HG02840 (cell line): ENCODE measurements around the gene ANXA5.
"Not testable (repeated sequence)": the region's sequence is repeated elsewhere in the genome, so short reads cannot be mapped to it uniquely, and the experiment has no call there.

Experiments
- ATAC-seq: cut with Tn5 transposase; IDR thresholded peaks from one replicate; pipeline ENCODE4 v1.9.1; 2021; ENCODE audit warnings: mild to moderate bottlenecking, moderate library complexity, moderate number of reproducible peaks; ENCODE audit not compliant: unreplicated experiment, low FRiP score

ANXA5 gene

DNA sequence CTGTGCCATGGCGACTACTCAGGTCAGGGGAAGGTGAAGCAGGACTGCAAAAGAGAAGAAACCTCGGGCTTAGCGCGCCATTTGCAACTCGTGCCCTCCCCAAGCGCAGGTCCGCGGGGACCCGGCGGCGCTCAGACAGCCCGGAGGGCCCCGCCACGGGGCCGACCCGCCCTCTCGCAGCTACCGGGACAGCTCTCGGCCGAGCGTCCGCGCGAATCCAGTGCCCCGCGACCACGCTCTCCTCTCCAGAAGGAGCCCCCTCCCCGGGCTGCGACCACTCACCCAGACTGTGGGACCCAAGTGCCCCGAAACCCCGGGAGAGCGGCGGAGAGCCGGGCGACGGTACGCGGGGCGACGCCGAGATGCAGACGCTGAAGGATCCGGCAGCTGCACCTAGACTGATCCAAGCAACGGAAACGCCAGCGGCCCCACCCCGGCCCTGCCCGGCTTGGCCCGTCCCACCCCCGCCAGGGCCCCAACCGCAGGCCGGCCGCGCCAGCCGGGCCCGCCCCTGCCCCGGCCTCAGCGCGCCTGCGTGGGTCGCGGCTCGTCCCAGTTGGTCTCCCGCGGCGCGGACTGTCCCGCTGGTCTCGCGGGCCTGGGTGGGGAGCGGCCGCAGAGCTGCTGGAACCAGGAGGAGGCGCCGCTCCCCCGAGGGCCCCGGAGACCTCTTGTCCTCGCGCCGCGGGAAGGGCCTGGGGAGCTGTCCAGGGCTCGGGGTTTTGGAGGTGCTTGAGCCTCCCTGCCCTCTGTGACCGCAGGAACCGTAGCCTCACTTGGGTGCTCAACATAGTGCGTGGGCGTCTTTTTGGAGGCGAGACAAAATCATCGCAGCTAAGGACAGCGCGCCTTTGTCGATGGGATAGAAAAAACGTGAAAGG, at the start of gene ANXA5:
TSS of gene ANXA5 (minus strand) at position 400 of the 881 bp plus-strand sequence. CDS start at position 9, 391 bp downstream.
- ATAC-seq: peak; percentile 93

DNA sequence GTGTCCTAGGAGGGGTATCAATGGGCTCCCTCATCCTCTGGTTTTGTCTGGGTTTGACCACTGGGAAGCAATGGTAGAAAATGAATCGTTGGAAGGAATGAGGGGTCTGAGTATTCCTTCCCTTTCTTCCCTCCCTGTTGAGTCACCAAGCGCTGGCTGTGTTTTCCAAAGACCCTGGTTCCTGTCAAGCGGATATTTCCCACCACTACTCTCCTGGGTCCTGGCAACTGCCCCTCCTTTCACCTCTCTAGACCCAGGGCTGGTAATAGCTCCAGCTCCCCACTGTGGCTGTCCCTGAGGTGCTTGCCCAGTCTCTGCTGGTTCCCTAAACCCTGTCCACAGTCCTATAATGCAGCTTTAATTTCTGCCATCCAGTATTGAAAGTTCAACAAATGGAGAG, 46.0 kb upstream of the ANXA5 start:
- ATAC-seq: no peak

DNA sequence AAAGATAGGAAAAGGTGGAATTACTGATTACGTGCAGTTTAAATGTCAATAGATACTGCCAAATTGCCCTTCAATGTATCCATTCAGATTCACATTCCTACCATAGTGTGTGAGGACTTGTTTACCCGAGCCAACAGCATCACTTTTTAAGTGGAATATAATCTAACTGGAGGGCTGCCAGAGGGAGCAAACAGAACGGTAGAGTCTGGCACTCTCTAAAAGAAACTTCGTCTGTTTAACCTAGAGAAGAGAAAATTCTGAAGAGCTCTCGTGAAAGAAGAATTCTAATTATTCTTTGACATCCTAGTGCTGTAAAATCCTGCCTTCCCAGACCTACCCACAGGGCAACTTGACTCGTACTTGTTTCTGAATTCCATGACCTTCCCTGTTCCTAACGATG, 45.0 kb upstream of the ANXA5 start:
- no peak for ATAC-seq

DNA sequence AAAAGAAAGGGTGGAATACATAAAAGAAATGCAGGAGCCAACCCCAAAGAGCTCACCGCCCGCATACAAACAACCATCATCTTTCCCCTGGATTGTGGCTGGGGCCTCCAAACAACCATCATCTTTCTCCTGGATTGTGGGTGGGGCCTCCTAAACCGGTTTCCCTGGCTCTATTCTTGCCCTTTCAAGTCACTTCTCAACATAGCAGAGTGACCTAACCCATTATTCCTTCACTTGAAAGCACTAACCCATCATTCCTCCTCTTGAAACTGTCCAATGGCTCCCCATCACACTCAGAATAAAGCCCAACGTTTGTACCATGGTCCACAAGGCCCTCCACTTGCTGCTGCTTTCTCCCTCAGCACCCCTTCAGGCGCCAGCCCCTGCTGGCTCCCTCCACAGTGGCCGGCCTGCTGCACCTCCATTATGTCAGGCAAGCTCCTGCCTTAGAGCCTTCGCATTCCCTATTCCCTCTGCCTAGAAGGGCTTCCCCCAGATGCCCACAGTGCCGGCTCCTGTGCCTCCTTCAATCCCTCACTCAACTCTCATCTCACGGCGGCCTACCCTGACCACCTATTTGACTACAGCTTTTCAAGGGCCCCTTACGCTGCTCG, 44.1 kb upstream of the ANXA5 start:
- ATAC-seq: no peak

DNA sequence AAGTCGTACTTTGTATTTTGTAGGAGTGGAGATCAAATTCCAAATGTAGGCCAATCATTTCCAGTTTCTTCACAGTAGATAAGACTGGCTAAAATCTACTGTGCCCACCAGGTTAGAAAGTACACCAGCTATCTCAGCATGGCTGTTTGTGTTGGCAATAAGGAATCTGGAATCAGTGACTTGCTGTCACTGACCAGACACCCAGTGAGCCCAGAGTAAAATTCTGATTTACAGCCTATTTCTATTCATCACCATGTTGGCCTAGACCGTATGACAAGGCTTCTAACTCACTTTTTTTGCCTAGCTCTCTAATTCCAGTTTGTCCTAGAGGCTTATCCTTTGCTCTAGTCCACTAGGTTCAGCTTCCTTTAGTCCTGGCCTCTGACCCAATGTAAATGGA, 42.8 kb upstream of the ANXA5 start:
- ATAC-seq: no peak

DNA sequence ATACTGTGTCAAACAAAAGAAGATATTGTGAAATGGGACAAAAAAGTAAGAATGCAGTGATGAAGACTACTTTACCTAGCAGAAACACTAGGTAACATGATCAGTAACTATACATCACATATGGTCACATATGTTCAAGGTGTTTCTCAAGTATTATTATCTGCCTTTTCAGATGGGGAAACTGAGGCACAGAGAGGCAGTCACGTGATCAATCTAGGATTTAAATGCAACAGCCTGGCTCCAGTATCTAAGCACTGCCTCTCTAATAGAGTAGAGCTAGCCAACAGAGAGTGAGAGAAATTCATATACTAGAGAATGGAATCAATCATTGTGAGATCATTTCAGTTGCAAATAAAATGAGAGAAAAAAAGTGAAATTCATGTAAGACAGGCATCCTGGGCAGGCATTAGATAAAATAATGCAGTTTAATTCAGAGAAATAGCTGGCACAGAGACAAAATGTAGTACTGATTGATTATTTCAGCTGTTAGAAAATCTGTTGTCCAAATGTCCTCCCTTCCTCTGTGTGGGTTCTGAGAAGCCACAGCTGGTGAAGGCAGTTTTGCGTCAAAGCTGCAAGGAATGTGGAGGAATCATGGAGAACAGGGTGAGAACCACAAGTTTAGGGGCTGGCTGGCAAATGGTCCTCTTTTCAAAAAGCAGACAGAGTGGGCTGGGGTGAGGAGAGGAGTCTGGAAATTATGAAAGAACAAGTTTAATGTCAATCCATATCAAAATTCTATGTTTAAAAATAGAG, 42.2 kb upstream of the ANXA5 start:
- no peak for ATAC-seq

DNA sequence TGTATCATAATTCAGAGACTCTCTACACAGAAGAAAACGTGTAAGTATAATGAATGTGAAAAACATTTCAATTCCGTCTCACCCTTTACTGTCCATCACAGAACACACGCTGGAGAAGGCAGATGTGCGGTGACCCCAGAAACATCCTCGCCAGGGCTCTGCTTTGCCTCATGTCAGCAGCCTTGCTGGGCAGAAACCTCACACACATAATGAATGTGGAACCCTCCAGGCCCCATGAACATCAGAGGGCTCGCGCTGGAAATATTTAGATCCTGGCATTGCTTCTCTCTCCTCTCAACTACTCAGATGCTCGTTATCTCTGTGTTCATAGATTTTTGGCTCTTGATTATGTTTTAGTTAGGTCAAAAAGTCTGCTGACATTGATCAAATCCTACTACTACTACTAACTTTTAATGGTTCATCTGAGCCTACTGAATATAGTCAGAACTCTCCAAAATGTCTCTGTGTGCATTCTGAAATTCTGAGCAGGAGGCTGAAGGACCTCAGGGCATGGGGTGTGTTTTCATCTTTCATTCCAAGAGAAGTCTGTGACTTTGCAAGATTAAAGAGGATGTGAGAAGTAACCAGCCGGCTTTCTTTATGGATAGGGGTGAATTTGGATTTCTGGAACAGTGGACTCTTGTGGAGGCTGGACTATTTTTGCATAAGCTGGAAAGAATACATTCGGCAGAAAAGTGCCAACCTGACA, 41.2 kb upstream of the ANXA5 start:
- no peak for ATAC-seq

DNA sequence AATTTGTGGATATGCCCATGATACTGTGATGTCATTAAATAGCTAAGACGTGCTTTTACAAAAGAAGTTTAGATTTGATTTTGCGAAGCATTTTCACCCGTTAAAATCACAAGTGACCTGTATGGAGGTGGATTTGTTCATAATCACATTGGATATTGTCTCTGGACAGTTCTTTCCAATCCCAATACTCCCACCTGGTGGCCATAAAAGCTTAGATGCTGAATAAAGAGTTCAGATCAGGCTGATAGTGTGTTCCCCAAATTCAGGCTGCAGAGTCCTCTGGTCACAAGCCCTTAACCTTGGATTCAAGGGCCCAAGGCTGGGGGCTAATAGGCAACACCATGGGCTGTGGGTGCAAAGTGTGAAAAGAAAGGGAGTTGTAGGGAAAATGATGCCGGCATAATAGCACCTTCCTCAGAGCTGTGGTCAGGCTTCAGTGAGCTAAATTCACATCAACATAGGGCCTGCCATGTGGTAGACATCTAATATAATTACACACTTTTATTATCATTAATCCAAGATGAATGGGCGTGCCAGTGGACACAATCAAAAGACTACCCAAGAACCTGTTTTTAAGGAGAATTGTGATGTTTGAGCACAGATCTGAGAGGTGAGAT, 40.1 kb upstream of the ANXA5 start:
- ATAC-seq: no peak

DNA sequence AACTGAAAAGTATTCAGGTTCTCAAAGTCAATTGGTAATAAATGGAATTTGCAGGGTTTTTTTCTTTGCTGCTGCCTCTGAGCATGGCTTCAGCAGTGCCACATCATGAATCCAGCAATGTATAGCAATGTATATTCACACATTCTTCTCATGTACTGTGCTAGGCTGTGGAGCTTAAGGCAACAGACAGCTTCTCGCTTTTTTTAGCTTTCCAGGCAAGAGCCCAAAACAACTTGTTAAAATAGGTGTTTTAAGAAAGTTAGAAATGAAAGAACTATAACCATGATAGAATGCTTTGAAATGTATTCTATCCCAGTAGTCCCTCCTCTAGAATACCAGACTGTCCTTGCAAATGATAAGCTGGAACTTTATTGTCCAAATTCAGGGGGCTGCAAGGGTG, 37.8 kb upstream of the ANXA5 start:
- ATAC-seq: no peak

DNA sequence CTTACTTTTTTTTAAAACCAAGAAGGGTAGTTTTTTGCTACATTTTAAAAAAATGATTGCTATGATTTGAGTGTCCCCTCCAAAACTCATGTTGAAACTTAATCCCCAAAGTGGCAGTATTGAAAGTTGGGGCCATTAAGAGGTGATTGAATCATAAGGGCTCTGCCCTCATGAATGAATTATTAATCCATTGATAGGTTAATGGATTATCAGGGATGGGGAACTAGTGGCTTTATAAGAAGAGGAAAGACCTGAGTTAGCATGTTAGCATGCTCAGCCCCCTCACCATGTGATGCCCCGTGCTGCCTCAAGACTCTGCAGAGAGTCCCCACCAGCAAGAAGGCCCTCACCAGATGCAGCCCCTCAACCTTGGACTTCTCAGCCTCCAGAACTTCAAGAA, 37.2 kb upstream of the ANXA5 start:
- no peak for ATAC-seq

DNA sequence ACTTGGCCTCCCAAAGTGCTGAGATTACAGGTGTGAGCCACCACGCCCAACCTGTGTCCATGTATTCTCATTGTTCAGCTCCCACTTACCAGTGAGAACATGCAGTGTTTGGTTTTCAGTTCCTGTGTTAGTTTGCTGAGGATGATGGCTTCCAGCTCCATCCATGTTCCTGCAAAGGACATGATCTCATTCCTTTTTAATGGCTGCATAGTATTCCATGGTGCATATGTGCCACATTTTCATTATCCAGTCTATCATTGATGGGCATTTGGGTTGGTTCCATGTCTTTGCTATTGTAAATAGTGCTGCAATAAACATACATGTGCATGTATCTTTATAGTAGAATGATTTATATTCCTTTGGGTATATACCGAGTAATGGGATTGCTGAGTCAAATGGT, 33.0 kb upstream of the ANXA5 start:
- ATAC-seq: not testable (repeated sequence)

DNA sequence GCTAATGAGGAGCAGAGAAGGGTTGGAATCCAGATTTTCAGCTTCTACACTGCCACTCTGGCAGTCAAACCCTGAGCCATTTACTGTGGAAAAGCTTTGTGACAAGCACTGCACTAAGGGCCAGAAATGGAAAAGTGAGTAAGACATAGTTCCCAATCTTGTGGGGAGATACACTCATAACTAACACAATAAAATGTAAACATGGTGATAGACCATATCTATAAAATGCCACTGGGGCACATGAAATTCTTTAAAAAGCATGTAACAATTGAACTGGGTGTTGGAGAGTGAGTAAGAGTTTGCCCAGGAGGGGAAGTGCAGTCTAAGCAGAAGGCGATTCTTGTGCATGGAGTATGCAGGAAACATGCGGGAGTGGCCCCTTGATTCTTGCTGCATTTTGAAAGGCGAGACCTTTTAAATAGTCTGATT, 32.0 kb upstream of the ANXA5 start:
- no peak for ATAC-seq

DNA sequence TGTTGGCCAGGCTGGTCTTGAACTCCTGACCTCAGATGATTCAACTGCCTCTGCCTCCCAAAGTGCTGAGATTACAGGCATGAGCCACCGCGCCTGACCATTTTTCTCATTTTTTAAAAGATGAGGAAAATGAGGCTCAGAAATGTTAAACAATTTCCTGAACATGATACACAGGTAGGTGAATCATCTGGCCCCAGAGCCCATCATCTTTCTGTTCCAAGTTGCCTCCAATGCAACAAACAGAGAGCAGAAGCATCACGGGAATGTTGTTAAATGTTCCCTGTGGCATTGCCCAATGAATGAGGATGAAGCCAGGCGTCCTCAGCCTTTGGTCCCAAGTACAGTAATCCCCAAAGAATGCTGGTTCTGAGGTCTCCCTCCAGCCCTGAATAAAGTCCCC, 31.3 kb upstream of the ANXA5 start:
- no peak for ATAC-seq

DNA sequence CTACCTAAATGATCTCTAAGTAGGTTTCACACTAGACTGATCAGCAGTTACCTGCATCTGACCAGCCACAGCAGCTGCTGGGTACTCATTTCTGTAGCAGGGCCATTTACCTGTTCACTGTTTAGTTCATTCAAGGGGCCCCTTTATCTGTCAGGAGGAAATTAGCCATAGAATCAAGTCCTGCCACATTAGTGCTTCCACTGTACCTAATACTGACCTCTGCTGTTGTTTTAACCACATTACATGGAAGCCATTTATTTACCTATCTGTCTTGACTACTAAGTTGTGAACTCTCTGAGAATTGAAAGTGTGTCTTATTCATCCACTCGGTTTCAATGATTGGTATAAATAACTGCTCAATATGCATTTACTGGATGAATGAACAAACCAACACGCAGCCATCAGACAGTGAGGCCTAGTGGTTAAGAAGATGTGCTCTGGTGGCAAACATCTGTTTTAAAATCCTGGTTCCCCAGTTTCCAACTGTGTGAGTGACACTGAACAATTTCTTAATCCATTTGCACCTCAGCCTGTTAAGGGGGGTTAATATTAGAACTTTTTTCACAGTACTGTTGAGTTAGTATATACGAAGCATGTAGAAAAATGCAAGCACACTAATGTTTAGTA, 30.0 kb upstream of the ANXA5 start:
- peak; percentile 97 for ATAC-seq

DNA sequence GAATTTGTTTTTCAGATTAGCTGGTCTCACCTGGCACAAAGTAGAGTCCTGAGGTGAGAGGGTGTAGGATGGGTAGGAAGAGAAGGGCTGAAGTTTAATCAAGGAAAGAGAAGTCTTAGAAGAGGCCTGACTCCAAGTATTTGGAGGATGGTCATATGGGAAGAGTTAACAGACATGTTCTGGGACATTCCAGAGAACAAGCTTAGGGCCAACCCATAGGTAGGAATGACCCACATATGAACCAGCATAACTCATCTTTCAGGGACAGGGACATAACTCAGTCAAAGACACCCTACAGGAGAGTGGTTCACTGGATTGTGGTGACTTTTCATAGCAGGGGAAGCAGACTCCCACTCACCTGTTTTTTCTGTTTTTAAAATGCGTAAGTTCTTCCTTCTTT, 27.9 kb upstream of the ANXA5 start:
- no peak for ATAC-seq

DNA sequence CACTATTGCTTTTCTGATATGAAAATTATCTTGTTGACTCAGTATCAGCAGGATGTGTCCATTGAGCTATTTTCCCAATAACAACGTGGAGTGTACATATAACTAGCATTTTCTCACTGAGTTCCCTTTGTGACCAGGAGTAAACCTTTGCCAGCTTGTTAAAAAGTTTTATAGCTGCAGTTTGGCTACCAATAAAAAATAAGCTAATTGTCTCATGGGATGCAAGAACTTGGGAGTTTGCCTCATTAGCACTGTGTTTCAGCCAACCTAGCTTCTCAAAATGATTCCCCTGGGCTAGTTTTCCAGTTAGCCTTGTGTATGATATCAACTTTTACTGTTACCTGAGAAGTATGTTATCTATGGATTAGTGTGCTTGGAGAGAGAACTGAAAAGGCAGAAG, 24.9 kb upstream of the ANXA5 start:
- no peak for ATAC-seq

DNA sequence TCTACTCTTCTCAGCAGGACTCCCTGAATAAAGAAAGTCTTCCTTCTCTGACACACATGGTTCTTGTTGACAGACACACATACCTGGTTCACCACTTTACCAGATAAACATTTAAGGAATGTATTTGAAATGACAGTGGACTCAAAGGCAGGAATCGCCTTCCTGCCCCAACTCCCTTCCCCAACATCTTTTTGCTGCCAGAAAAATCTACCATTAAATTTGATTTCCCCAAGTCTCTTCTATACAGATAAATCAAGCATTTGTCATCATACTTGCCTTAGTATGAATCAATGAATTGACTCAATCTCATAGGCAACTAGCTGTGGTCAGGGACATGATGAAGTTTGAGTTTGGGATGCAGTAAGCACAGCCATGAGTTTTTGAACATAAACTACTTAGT, 23.3 kb upstream of the ANXA5 start:
- ATAC-seq: no peak

DNA sequence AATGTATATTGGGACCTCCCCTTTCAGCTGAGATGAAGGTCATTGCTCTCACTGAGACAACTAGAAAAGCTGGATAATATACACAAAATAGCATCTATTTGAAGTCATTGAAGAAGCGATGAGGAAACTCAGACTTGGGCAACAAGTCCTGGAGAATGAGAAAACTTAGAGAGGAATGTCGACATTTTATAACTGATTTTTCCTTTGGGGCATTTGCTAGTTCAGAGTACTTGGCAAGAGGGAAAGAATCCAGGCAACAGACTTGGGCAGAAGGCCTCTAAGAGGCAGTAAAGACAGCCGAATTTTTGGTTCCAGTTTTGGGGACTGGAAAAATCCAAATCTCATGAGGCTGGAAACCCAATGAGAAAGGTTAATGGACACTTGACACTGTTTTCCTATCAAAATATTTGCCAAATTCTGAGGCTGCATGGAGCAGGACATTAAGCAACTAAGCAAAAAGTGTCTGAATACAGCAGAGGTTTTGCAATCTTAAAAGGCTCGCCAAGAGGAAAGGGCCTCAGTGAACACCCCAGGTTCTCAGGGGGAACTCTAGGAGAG, 21.0 kb upstream of the ANXA5 start:
- no peak for ATAC-seq

DNA sequence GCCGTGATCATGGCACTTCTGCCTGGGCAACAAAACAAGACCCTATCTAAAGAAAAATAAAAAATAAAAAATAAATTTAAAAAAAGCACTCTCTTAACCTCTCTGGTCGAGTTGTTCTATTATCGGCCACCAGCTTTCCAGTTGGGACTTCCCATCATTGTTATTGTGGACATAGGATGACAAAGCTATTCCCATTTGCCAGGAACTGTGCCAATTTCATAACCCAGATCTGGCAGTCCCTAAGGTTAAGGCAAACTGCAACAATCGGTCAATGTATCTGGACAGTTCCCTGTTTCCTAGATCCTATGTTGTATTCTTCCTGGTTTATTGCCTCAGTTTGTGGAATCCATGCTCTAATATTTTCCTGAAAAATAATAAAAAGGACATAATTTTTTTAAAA, 17.8 kb upstream of the ANXA5 start:
- no peak for ATAC-seq

DNA sequence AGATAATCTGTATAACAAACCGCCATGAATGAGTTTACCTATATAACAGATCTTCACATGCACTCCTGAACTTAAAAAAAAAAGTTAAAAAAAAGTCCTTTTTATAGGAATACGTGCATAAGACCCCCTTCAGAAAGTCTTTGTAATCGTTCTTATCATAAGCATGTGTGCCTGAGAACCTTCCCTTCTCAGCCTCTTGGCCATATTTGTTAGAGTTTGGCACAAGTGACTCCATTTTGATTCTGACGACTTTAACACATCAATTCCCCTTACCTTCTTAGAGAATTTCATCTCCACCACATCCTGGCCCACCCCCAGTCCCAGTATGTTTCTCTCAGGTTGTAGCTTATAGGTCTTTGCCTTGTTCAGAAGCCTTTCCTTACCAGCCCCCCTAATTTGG, 16.0 kb upstream of the ANXA5 start:
- no peak for ATAC-seq
